HepG2 (cell line): ENCODE results near the gene COQ10B. TPM values are rescaled to one million over a fixed set of nuclear protein-coding genes. Genes with fewer than 3 reads are reported as not detected.

ENCODE experiments used
- ARID2 ChIP-seq: sonication (generic); formaldehyde crosslinking; IDR thresholded peaks from 2 replicates; pipeline ENCODE4 v1.8.1; 2022; ENCODE audit warnings: mild to moderate bottlenecking, missing genetic modification reagents, borderline replicate concordance
- CHCHD3 ChIP-seq: sonication (generic); formaldehyde crosslinking; IDR thresholded peaks from 2 replicates; pipeline ENCODE4 v1.8.0; 2022; ENCODE audit warnings: mild to moderate bottlenecking, missing genetic modification reagents, moderate library complexity
- GABPA ChIP-seq, 2 experiments: IDR thresholded peaks; 2 replicates each; pipeline ENCODE4 v1.6.1; 2011 to 2016; ENCODE audit warnings: low read depth in 2 of 2, low read length in 1 of 2, missing biosample characterization in 1 of 2, missing genetic modification characterization in 1 of 2
- GTF3A ChIP-seq: sonication (generic); formaldehyde crosslinking; conservative IDR thresholded peaks from 2 replicates; pipeline ENCODE4 v1.4.0; 2020; ENCODE audit warnings: mild to moderate bottlenecking, missing genetic modification reagents
- HNRNPLL ChIP-seq: fragments of 200-400 bp; formaldehyde crosslinking; IDR thresholded peaks from 2 replicates; pipeline ENCODE4 v1.6.1; 2017; ENCODE audit warnings: mild to moderate bottlenecking, low read depth, low read length; ENCODE audit not compliant: poor library complexity, severe bottlenecking
- HNRNPUL1 ChIP-seq: fragments of 200-400 bp; formaldehyde crosslinking; IDR thresholded peaks from 2 replicates; pipeline ENCODE4 v1.6.1; 2017; ENCODE audit warnings: low read depth, mild to moderate bottlenecking, low read length, moderate library complexity
- MTF2 ChIP-seq: sonication (generic); formaldehyde crosslinking; IDR thresholded peaks from 2 replicates; pipeline ENCODE4 v1.5.0; 2020; ENCODE audit warnings: missing genetic modification reagents, borderline replicate concordance
- SMAD3 ChIP-seq: sonication (generic); formaldehyde crosslinking; IDR thresholded peaks from 2 replicates; pipeline ENCODE4 v1.4.0; 2020; ENCODE audit warnings: missing genetic modification reagents
- SOX5 ChIP-seq: IDR thresholded peaks from 2 replicates; pipeline ENCODE4 v1.6.1; 2016; ENCODE audit warnings: borderline replicate concordance
- SP5 ChIP-seq: IDR thresholded peaks from 2 replicates; pipeline ENCODE4 v1.6.1; 2016; ENCODE audit warnings: low read depth, borderline replicate concordance
- USF2 ChIP-seq, 2 experiments: sonication (generic) in 1 of 2; formaldehyde crosslinking in 1 of 2; IDR thresholded peaks; 2 replicates each; pipeline versions ENCODE4 v1.5.1 to v1.6.1; 2011 to 2020; ENCODE audit warnings: borderline replicate concordance in 1 of 2, low read depth in 1 of 2, low read length in 1 of 2, mild to moderate bottlenecking in 1 of 2, missing genetic modification reagents in 1 of 2, moderate library complexity in 1 of 2
- ZBTB34 ChIP-seq: sonication (generic); formaldehyde crosslinking; IDR thresholded peaks from 2 replicates; pipeline ENCODE4 v1.8.0; 2022; ENCODE audit warnings: mild to moderate bottlenecking, missing genetic modification reagents
- ZSCAN30 ChIP-seq: sonication (generic); formaldehyde crosslinking; IDR thresholded peaks from 2 replicates; pipeline ENCODE4 v1.5.0; 2020; ENCODE audit warnings: mild to moderate bottlenecking, missing genetic modification reagents
- polyA plus RNA-seq, 8 experiments: library from polyadenylated mRNA; depleted of rRNA in 3 of 8; stranded (reverse) in 7 of 8; unstranded in 1 of 8; fragments of >200 nt; fragmentation: Illumina TruSeq in 4 of 8; extraction: Trizol in 4 of 8; gene quantifications; 2 replicates each; pipeline versions ENCODE4 v1.2.1 to v1.2.3, GENCODE V29; 2011 to 2016; ENCODE audit warnings: low read depth in 4 of 8, missing spikeins in 1 of 8, mixed read lengths in 1 of 8; ENCODE audit not compliant: insufficient read depth in 1 of 8
- total RNA-seq, 5 experiments: library from RNA; depleted of rRNA; stranded (reverse); fragments of >200 nt; fragmentation: Illumina TruSeq; extraction: Trizol; gene quantifications; 2 replicates each; pipeline ENCODE4 v1.2.3, GENCODE V29; 2016; ENCODE audit warnings: low read depth in 1 of 5
- TF ChIP-seq, protein P1 (sequence below): sonication (generic); formaldehyde crosslinking; IDR thresholded peaks from 2 replicates; pipeline ENCODE4 v1.8.1; 2023; ENCODE audit warnings: missing genetic modification reagents, inconsistent platforms, borderline replicate concordance
- TF ChIP-seq, protein P2 (sequence below), 2 experiments: fragments of 450-650 bp in 1 of 2; sonication (generic) in 1 of 2; formaldehyde crosslinking; IDR thresholded peaks; 2 replicates each; pipeline versions ENCODE4 v1.5.0 to v1.8.0; 2020 to 2022; ENCODE audit warnings: mild to moderate bottlenecking in 1 of 2, missing genetic modification reagents in 1 of 2
- TF ChIP-seq, protein P3 (sequence below): sonication (generic); formaldehyde crosslinking; IDR thresholded peaks from 2 replicates; pipeline ENCODE4 v1.5.1; 2020; ENCODE audit warnings: missing genetic modification reagents, mild to moderate bottlenecking, borderline replicate concordance
- TF ChIP-seq, protein P4 (sequence below): sonication (generic); formaldehyde crosslinking; IDR thresholded peaks from 2 replicates; pipeline ENCODE4 v1.5.1; 2020; ENCODE audit warnings: mild to moderate bottlenecking, missing genetic modification reagents, borderline replicate concordance

The COQ10B gene
- total and polyA plus RNA-seq, 2 of the 13 experiments (the other 11 are each of a cell fraction or from before 2014, with no cell fraction given): 4.6 to 34.9 TPM

- TF ChIP-seq USF2 (IDR thresholded peaks at IDR 0.05; ENCODE audit: low read depth, low read length): no peak
- no peak for TF ChIP-seq USF2 (CRISPR knock-in tag; IDR thresholded peaks at IDR 0.05; ENCODE audit: borderline replicate concordance)
- peak; percentile 77; the same call in 1 of the 2 replicates for TF ChIP-seq ZBTB34 (CRISPR knock-in tag)
- no peak; the same call in 1 of the 2 replicates for TF ChIP-seq SOX5 (CRISPR knock-in tag)
- TF ChIP-seq ZSCAN30 (CRISPR knock-in tag): no peak
- peak; percentile 23; the same call in 1 of the 2 replicates for TF ChIP-seq SP5 (CRISPR knock-in tag)
- TF ChIP-seq GTF3A (CRISPR knock-in tag): 0 out of 2 replicates have a peak, but pooled peaks have one; percentile 28
- TF ChIP-seq, protein P1, sequence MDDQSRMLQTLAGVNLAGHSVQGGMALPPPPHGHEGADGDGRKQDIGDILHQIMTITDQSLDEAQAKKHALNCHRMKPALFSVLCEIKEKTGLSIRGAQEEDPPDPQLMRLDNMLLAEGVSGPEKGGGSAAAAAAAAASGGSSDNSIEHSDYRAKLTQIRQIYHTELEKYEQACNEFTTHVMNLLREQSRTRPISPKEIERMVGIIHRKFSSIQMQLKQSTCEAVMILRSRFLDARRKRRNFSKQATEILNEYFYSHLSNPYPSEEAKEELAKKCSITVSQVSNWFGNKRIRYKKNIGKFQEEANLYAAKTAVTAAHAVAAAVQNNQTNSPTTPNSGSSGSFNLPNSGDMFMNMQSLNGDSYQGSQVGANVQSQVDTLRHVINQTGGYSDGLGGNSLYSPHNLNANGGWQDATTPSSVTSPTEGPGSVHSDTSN: peak; percentile 46; the same call in 1 of the 2 replicates
- TF ChIP-seq MTF2 (CRISPR knock-in tag): 0 out of 2 replicates have a peak, but pooled peaks have one; percentile 66
- TF ChIP-seq, protein P2, sequence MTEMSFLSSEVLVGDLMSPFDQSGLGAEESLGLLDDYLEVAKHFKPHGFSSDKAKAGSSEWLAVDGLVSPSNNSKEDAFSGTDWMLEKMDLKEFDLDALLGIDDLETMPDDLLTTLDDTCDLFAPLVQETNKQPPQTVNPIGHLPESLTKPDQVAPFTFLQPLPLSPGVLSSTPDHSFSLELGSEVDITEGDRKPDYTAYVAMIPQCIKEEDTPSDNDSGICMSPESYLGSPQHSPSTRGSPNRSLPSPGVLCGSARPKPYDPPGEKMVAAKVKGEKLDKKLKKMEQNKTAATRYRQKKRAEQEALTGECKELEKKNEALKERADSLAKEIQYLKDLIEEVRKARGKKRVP (CRISPR knock-in tag; IDR thresholded peaks at IDR 0.05): peak in 1 of 2 experiments; percentile 39; a peak in 2 of 4 replicates
- peak; percentile 76 for TF ChIP-seq ARID2 (CRISPR knock-in tag)
- TF ChIP-seq HNRNPUL1: peak; percentile 73; the same call in 1 of the 2 replicates
- TF ChIP-seq, protein P3, sequence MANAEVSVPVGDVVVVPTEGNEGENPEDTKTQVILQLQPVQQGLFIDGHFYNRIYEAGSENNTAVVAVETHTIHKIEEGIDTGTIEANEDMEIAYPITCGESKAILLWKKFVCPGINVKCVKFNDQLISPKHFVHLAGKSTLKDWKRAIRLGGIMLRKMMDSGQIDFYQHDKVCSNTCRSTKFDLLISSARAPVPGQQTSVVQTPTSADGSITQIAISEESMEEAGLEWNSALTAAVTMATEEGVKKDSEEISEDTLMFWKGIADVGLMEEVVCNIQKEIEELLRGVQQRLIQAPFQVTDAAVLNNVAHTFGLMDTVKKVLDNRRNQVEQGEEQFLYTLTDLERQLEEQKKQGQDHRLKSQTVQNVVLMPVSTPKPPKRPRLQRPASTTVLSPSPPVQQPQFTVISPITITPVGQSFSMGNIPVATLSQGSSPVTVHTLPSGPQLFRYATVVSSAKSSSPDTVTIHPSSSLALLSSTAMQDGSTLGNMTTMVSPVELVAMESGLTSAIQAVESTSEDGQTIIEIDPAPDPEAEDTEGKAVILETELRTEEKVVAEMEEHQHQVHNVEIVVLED: peak; percentile 98
- TF ChIP-seq GABPA (IDR thresholded peaks at IDR 0.05; ENCODE audit: low read depth, low read length): peak; percentile 44
- peak; percentile 88 for TF ChIP-seq GABPA (CRISPR knock-in tag; IDR thresholded peaks at IDR 0.05; ENCODE audit: low read depth)
- 0 out of 2 replicates have a peak, but pooled peaks have one; percentile 48 for TF ChIP-seq CHCHD3 (CRISPR knock-in tag)
- TF ChIP-seq, protein P4, sequence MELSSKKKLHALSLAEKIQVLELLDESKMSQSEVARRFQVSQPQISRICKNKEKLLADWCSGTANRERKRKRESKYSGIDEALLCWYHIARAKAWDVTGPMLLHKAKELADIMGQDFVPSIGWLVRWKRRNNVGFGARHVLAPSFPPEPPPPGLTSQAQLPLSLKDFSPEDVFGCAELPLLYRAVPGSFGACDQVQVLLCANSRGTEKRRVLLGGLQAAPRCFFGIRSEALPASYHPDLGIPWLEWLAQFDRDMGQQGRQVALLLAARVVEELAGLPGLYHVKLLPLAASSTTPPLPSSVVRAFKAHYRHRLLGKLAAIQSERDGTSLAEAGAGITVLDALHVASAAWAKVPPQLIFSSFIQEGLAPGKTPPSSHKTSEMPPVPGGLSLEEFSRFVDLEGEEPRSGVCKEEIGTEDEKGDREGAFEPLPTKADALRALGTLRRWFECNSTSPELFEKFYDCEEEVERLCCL (CRISPR knock-in tag): peak; percentile 77; the same call in 1 of the 2 replicates
- peak; percentile 100 for TF ChIP-seq HNRNPLL
- peak; percentile 58; the same call in 1 of the 2 replicates for TF ChIP-seq SMAD3 (CRISPR knock-in tag)
Measured at GRCh38 chr2:197453123-197453913, at the start of gene COQ10B (continued).
